Karpas-422 (cell line): ENCODE measurements around the gene HCAR1. TPM values are rescaled to one million over a fixed set of nuclear protein-coding genes. Genes with fewer than 3 reads are reported as not detected.
"Not testable (repeated sequence)": the region's sequence is repeated elsewhere in the genome, so short reads cannot be mapped to it uniquely, and the experiment has no call there.

ENCODE experiments used
- DNase-seq: peaks from one replicate; pipeline ENCODE4 v3.0.0-alpha.2; 2015
- H2AFZ ChIP-seq: fragments of 200-600 bp; sonication (generic); 2 replicates; pipeline ENCODE4 v1.6.1; 2014; ENCODE audit warnings: antibody characterized with exemption, low read length, mixed read lengths
- H3K27ac ChIP-seq: fragments of 200-600 bp; sonication (generic); 2 replicates; pipeline ENCODE4 v1.5.1; 2014; ENCODE audit warnings: mild to moderate bottlenecking, low read length, moderate library complexity
- H3K27me3 ChIP-seq: fragments of 200-600 bp; sonication (generic); 2 replicates; pipeline ENCODE4 v1.6.1; 2014; ENCODE audit warnings: low read length, mixed read lengths
- H3K36me3 ChIP-seq: fragments of 200-600 bp; sonication (generic); 2 replicates; pipeline ENCODE4 v1.6.1; 2014; ENCODE audit warnings: low read length, mixed read lengths; ENCODE audit not compliant: insufficient read depth
- H3K4me1 ChIP-seq: fragments of 200-600 bp; sonication (generic); 2 replicates; pipeline ENCODE4 v1.6.1; 2014; ENCODE audit warnings: mild to moderate bottlenecking, low read length, mixed read lengths
- H3K4me2 ChIP-seq: fragments of 200-600 bp; sonication (generic); 2 replicates; pipeline ENCODE4 v1.6.1; 2014; ENCODE audit warnings: low read length, low read depth, mild to moderate bottlenecking; ENCODE audit not compliant: poor library complexity, severe bottlenecking
- H3K4me3 ChIP-seq: fragments of 200-600 bp; sonication (generic); 2 replicates; pipeline ENCODE4 v1.5.1; 2014; ENCODE audit warnings: mild to moderate bottlenecking, antibody characterized with exemption, low read length, mixed read lengths
- H3K79me2 ChIP-seq: fragments of 200-600 bp; sonication (generic); 2 replicates; pipeline ENCODE4 v1.6.1; 2014; ENCODE audit warnings: mild to moderate bottlenecking, low read length, mixed read lengths
- H3K9ac ChIP-seq: fragments of 200-600 bp; sonication (generic); 2 replicates; pipeline ENCODE4 v1.6.0; 2014; ENCODE audit warnings: low read length
- H3K9me2 ChIP-seq: fragments of 200-600 bp; sonication (generic), shearing (Covaris generic); replicated peaks from 2 replicates; pipeline ENCODE4 v1.6.0; 2014; ENCODE audit warnings: mild to moderate bottlenecking, low read length, moderate library complexity; ENCODE audit not compliant: insufficient read depth
- H3K9me3 ChIP-seq: fragments of 300-700, 200-600 bp; sonication (generic); 2 replicates; pipeline ENCODE4 v1.6.1; 2014; ENCODE audit warnings: low read length, mixed read lengths
- H4K20me1 ChIP-seq: fragments of 200-600 bp; sonication (generic); 2 replicates; pipeline ENCODE4 v1.6.1; 2014; ENCODE audit warnings: mild to moderate bottlenecking, antibody characterized with exemption, low read length, low read depth; ENCODE audit not compliant: insufficient read depth
- total RNA-seq: library from RNA; depleted of rRNA; stranded (reverse); fragments of >200 nt; shearing (Covaris generic); gene quantifications from 2 replicates; pipeline ENCODE4 v1.2.3, GENCODE V29; 2014; ENCODE audit warnings: low replicate concordance

The HCAR1 gene
- total RNA-seq, 1 experiment from 2014 or later = not detected

GRCh38 chr12:122710341-122710740, 20.3 kb downstream of the HCAR1 start:
- H3K9ac ChIP-seq, H3K4me3 ChIP-seq, H4K20me1 ChIP-seq, H3K27me3 ChIP-seq, H3K27ac ChIP-seq, H3K4me2 ChIP-seq, H2AFZ ChIP-seq, H3K79me2 ChIP-seq, H3K36me3 ChIP-seq, DNase-seq, H3K9me3 ChIP-seq, H3K4me1 ChIP-seq, H3K9me2 ChIP-seq: not testable (repeated sequence)

- not testable (repeated sequence) for DNase-seq, H3K4me3 ChIP-seq, H3K9me2 ChIP-seq, H3K9ac ChIP-seq, H3K27ac ChIP-seq, H3K27me3 ChIP-seq, H4K20me1 ChIP-seq, H3K36me3 ChIP-seq, H3K9me3 ChIP-seq, H3K79me2 ChIP-seq, H3K4me2 ChIP-seq, H2AFZ ChIP-seq, H3K4me1 ChIP-seq
These were observed 21.4 kb downstream of the HCAR1 start for GRCh38 chr12:122709287-122709686.

GRCh38 chr12:122703841-122704240, 26.8 kb downstream of the HCAR1 start:
- H3K79me2 ChIP-seq, H3K36me3 ChIP-seq, DNase-seq, H3K9ac ChIP-seq, H2AFZ ChIP-seq, H3K27me3 ChIP-seq, H4K20me1 ChIP-seq, H3K4me3 ChIP-seq, H3K27ac ChIP-seq, H3K4me1 ChIP-seq, H3K4me2 ChIP-seq, H3K9me3 ChIP-seq, H3K9me2 ChIP-seq: not testable (repeated sequence)

GRCh38 chr12:122702890-122703611, 27.6 kb downstream of the HCAR1 start, which contains the start of gene HCAR2:
Gene HCAR2 (minus strand): TSS chr12:122703357. CDS start chr12:122703283, 74 bp downstream.
- not testable (repeated sequence) for H3K9me3 ChIP-seq, H3K4me2 ChIP-seq, H3K27ac ChIP-seq, H2AFZ ChIP-seq, H3K9ac ChIP-seq, H3K9me2 ChIP-seq, H3K4me1 ChIP-seq, H3K4me3 ChIP-seq, H4K20me1 ChIP-seq, H3K27me3 ChIP-seq, H3K79me2 ChIP-seq, H3K36me3 ChIP-seq
- DNase-seq = peak; percentile 61

- not testable (repeated sequence) for DNase-seq, H3K27ac ChIP-seq, H3K4me2 ChIP-seq, H3K9me2 ChIP-seq, H3K4me3 ChIP-seq, H2AFZ ChIP-seq, H3K79me2 ChIP-seq, H3K9ac ChIP-seq, H3K4me1 ChIP-seq, H3K36me3 ChIP-seq, H4K20me1 ChIP-seq, H3K9me3 ChIP-seq, H3K27me3 ChIP-seq
These were observed 29.2 kb downstream of the HCAR1 start for GRCh38 chr12:122701481-122701880.

- H2AFZ ChIP-seq, H3K4me1 ChIP-seq, H3K9me3 ChIP-seq, H3K27ac ChIP-seq, H3K9ac ChIP-seq, H4K20me1 ChIP-seq, H3K9me2 ChIP-seq, H3K27me3 ChIP-seq, H3K4me2 ChIP-seq, H3K4me3 ChIP-seq, H3K36me3 ChIP-seq, H3K79me2 ChIP-seq, DNase-seq: not testable (repeated sequence)
These were observed 30.5 kb downstream of the HCAR1 start for GRCh38 chr12:122700038-122700710.

GRCh38 chr12:122696922-122697321, 33.7 kb downstream of the HCAR1 start:
- H3K27me3 ChIP-seq, DNase-seq, H3K4me3 ChIP-seq: not testable (repeated sequence)

GRCh38 chr12:122691566-122691965, 39.1 kb downstream of the HCAR1 start:
- Histone ChIP-seq H3K9ac (no peak overlapping the region), H3K9me3 (no peaks in the 10 kb centered on the region), H3K27ac (no peak overlapping the region), H4K20me1 (no peaks in the 10 kb centered on the region), H3K4me3 (no peak overlapping the region), H3K36me3 (no peaks in the 10 kb centered on the region), H3K27me3 (no peaks in the 10 kb centered on the region), H2AFZ (no peak overlapping the region), H3K79me2 (no peaks in the 10 kb centered on the region), H3K4me2 (no peak overlapping the region), H3K9me2 (no peaks in the 10 kb centered on the region), H3K4me1 (no peaks in the 10 kb centered on the region; the same call in 1 of the 2 replicates)
- no peak for DNase-seq

More at GRCh38 chr12:122696922-122697321, 33.7 kb downstream of the HCAR1 start:
- not testable (repeated sequence) for H3K4me1 ChIP-seq, H3K9me3 ChIP-seq, H4K20me1 ChIP-seq, H2AFZ ChIP-seq, H3K27ac ChIP-seq, H3K36me3 ChIP-seq, H3K4me2 ChIP-seq, H3K79me2 ChIP-seq, H3K9ac ChIP-seq, H3K9me2 ChIP-seq
